ENCODE measurements around the gene MMP7.
A peak's percentile ranks its signal among the peaks of the same experiment; 100 is the strongest.

Gene MMP7

GRCh38 chr11:102530558-102530957, at the start of gene MMP7:
Gene MMP7, minus strand, starts transcription at chr11:102530747. Its CDS starts 47 bp downstream, at chr11:102530700.
- H3K27ac ChIP-seq: peak within 1 kb of the TSS; percentile 54
- ChIA-PET CTCF (no interaction called here), POLR2A (ENCODE audit: low non-redundant PET) (no interaction called here)
- peak; percentile 21 for DNase-seq (ENCODE audit: low spot score)
- no peak for TF ChIP-seq CTCF (conservative IDR thresholded peaks at IDR 0.05; ENCODE audit: low read depth)

GRCh38 chr11:102577723-102578122, 47.2 kb upstream of the MMP7 start:
- H3K27ac ChIP-seq: no peak overlapping the region
- POLR2A ChIA-PET (ENCODE audit: low non-redundant PET): interaction anchor here (0.6 kb wide), 2 partner anchors 26 to 986 kb away, joined by 4 to 8 read pairs; no protein-coding TSS in a partner anchor
- no peak for DNase-seq (ENCODE audit: low spot score)
- CTCF ChIA-PET: interaction anchor here (0.6 kb wide), 1 partner anchor 54 kb away, joined by 3 read pairs; no protein-coding TSS in a partner anchor
- TF ChIP-seq CTCF (conservative IDR thresholded peaks at IDR 0.05; ENCODE audit: low read depth): no peak

GRCh38 chr11:102577182-102577581, 46.6 kb upstream of the MMP7 start:
- ChIA-PET POLR2A (ENCODE audit: low non-redundant PET) (interaction anchor here (0.6 kb wide), 2 partner anchors 25 to 986 kb away, joined by 4 to 8 read pairs; no protein-coding TSS in a partner anchor), CTCF (no interaction called here)
- no peak for TF ChIP-seq CTCF (conservative IDR thresholded peaks at IDR 0.05; ENCODE audit: low read depth)
- no peak overlapping the region for H3K27ac ChIP-seq
- no peak for DNase-seq (ENCODE audit: low spot score)

- ChIA-PET POLR2A (ENCODE audit: low non-redundant PET) (no interaction called here), CTCF (no interaction called here)
- no peak for DNase-seq (ENCODE audit: low spot score)
Observed at GRCh38 chr11:102576350-102576749, 45.8 kb upstream of the MMP7 start.

GRCh38 chr11:102575012-102575411, 44.5 kb upstream of the MMP7 start:
- no peak overlapping the region for H3K27ac ChIP-seq
- no peak for DNase-seq (ENCODE audit: low spot score)
- POLR2A ChIA-PET (ENCODE audit: low non-redundant PET): no interaction called here
- TF ChIP-seq CTCF (conservative IDR thresholded peaks at IDR 0.05; ENCODE audit: low read depth): no peak
- CTCF ChIA-PET: no interaction called here

More at GRCh38 chr11:102576350-102576749, 45.8 kb upstream of the MMP7 start:
- no peak for TF ChIP-seq CTCF (conservative IDR thresholded peaks at IDR 0.05; ENCODE audit: low read depth)
- H3K27ac ChIP-seq: no peak overlapping the region

- ChIA-PET CTCF (interaction anchor here (0.6 kb wide), 1 partner anchor 147 kb away, joined by 3 read pairs; no protein-coding TSS in a partner anchor), POLR2A (ENCODE audit: low non-redundant PET) (no interaction called here)
- no peak overlapping the region for H3K27ac ChIP-seq
- DNase-seq (ENCODE audit: low spot score): peak; percentile 15
- TF ChIP-seq CTCF (conservative IDR thresholded peaks at IDR 0.05; ENCODE audit: low read depth): no peak
Observed at GRCh38 chr11:102573851-102574250, 43.3 kb upstream of the MMP7 start.

All from RWPE1 (cell line).